ENCODE measurements around the gene PDE9A.

PDE9A gene

DNA sequence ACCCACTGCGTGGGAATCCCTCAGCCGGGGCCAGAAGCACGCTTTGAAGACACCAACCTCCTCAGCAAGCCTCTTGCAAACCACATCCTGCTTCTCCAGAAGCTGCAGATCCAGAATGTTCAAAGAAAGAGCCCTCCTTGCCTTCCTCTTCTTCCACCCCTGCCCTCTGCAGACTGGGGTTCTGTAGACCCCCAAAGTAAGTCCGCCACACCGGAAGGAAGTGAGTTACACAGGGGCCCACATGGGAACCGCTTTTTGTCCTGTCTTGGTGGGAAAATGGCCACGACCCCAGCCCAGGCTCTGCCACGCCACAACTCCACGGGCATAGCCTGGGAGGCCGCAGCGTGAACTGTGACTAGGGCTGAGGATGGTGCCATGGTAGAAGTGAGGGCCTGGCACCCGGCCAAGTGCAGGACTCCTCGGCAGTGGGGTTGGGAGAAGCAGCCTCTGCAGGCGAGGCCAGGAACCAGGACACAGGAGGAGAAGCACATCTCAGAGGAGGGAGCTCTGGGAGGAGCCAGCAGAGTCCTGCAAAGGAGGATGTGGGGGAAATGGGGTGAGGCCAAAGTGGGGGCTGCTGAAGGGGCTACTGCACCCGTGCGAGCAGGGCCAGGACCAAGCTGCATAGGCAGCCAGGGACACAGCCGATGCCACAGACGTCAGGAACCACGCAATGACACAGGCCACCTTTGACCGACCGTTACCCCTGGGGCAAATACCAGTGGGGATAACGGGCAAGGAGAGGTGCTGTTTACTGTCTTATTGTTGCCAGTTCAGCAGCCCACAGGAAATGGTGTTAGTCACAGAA lies 30.9 kb downstream of the PDE9A start:
- DNase-seq (ENCODE audit: low spot score) (no peak), FAIRE-seq (no peak)

DNA sequence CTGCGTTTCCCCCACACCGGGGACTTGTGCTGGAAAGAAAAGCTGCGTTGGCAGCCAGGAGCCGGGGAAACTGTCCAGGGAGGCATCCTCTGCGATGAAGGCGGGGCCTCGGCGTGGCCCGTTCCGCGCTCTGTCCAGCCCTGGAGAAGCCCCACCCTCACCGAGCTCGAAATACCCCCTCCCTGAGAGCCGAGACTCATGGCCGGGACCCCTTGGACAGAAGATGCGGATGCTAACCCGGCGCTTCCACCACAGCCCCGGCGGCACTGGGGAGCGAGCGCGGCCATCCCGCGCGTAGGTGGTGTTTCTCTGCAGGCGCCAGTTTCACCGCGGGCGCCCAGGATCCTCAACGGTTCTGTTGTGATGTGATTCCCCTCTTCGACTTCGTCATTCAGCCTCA lies 31.6 kb downstream of the PDE9A start:
- FAIRE-seq (no peak), DNase-seq (ENCODE audit: low spot score) (no peak)

DNA sequence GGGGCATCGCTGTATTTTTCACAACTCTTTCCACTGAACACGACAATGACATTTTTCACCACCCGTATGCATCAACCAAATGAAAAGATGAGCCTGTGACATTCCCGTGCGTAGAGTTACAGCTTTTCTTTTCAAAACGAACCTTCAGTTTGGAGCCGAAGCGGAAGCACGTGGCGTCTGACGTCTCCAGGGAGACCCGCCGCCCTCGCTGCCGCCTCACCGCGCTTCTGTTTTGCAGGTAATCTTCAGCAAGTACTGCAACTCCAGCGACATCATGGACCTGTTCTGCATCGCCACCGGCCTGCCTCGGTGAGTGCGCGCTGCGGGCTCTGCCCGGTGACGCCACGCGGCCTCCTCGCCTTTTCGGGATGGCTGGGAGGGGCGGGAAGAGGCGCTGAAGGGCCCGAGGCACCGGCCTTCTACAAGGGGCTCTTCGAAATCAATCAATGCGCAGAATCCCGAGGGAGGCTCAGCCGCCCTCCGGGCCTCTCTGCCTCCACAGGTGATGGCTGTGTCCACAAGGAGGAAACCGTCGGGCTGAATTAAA lies 32.6 kb downstream of the PDE9A start:
- no peak for DNase-seq (ENCODE audit: low spot score)
- no peak for FAIRE-seq

DNA sequence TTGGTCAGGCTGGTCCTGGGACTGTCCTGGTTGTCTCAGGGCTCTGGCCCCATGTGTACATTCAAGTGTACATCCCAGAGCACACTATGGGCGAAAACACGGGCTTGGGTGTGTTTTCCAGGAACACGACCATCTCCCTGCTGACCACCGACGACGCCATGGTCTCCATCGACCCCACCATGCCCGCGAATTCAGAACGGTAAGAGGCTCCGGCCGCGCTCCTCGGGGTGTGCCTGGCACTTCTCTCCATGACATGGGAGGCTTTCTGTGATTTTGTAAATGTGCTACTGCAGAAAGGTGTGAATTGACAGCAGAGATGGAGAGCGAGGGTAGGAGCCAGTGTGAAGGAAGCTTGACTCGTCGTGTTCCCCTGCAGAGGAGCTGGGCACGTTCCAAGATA lies 34.4 kb downstream of the PDE9A start:
- FAIRE-seq (no peak), DNase-seq (ENCODE audit: low spot score) (no peak)

DNA sequence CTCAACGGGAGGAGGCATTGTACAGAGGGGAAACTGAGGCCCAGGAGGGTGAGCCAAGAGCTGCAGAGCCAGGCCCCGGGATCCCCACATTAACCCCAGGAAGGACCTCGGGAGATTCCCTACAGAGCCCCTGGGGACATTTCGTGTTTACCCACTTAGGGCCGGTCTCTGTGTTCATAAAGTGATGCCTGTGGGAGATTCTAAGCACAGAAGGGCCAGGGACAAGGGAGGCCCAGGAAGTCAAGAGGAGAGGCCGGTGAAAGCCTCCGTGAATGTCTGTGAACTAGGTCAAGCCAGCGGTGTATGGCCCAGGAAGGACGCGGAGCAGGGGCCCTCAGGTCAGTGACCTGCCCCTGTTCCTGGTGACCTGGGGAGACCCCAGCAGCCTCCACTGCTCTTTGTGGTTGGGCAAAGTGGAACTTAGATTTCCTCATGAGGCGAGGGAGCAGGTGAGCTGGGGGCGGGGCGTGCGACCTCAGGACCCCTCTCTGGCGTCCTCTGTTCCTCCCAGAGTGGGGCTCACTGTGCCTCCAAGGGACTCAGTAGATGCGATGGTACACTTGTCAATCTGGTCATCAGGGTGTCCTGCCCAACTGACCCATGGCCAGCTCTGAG lies 34.9 kb downstream of the PDE9A start:
- FAIRE-seq: no peak
- DNase-seq (ENCODE audit: low spot score): no peak

DNA sequence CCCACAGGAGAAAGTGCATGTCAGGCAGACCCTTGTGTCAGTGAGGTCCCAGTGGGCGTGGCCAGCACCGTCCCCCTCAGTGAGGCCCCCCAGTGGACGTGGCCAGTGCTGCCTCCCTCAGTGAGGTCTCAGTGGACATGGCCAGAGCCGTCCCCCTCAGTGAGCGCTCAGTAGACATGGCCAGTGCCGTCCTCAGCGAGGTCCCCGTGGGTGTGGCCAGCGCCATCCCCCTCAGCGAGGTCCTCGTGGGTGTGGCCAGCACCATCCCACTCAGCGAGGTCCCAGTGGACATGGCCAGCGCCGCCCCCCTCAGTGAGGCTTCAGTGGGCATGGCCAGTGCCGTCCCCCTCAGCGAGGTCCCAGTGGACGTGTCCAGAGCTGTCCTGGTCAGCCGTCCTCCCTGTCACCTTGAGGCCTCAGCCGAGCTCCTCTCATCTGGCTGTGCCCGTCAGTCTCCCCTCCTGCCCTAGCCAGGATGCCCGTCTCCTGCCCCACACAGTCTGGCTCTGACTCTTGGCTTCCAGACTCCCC lies 35.5 kb downstream of the PDE9A start:
- no peak for DNase-seq (ENCODE audit: low spot score)
- no peak for FAIRE-seq

DNA sequence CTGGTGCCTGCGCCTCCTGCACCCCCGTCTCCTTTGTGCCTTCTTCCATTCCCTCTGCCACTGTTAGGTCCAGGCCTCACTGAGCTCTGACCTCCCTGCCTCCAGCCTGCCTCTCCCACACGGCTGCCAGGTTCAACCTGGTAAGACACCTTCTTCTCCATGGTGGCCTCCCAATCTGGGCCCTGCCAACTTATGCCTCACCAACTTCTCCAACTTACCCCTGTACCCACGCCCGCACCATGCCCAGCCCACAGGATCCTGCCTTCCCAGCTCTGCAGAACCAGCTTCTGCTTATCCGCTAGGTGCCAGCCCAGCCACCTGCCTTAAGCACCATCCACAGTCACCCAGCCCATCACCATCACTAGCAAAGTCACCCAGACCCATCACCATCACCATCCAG lies 37.2 kb downstream of the PDE9A start:
- no peak for DNase-seq (ENCODE audit: low spot score)
- no peak for FAIRE-seq

DNA sequence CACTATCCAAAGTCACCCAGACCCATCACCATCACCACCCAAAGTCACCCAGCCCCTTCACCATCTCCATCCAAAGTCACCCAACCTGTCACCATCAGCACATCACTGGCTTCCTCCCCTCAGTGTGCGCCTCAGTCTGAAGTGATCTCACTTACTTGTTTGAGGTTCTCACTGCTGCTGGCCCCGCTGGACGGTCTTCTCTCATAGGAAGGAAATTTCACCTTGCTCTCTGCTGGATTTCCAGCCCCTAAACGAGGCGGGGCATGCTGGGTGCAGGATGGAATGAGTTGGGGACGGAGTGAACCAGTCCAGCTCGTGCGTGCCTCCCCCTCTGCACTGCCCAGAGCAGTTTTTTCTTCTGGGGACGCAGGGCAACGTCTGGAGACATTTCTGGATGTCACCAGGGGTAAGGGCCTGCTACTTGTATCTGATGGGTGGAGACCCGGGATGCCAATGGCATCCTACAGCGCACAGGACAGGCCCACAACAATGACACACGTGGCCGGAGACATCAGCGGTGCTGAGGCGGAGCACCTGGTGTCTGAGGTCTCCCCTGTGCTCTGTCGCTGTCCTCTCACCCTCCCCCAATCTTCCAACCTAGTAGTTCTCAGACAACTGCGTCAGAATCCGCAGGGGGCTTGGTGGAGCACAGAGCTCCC lies 38.6 kb downstream of the PDE9A start:
- FAIRE-seq: no peak
- DNase-seq (ENCODE audit: low spot score): no peak

DNA sequence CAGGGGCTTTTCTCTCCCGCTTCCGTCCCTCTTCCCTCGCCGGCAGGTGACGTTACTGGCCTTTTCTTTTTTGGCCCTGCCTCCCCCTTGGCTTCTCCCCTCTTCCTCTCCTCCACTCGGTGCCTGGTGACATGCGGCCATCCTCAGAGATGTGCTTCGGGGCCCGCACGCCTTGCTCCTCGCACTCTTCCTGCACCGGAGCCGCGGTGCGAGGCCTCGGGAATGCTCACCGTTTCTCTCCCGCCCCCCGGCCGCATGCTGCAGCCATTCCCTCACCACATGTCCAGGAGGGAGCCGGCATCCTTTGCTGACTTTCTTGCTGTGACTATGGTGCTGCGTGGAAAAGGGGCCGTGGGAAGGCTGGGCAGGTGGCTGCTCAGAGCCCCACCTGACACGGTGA lies 39.3 kb downstream of the PDE9A start:
- DNase-seq (ENCODE audit: low spot score) (no peak), FAIRE-seq (no peak)

DNA sequence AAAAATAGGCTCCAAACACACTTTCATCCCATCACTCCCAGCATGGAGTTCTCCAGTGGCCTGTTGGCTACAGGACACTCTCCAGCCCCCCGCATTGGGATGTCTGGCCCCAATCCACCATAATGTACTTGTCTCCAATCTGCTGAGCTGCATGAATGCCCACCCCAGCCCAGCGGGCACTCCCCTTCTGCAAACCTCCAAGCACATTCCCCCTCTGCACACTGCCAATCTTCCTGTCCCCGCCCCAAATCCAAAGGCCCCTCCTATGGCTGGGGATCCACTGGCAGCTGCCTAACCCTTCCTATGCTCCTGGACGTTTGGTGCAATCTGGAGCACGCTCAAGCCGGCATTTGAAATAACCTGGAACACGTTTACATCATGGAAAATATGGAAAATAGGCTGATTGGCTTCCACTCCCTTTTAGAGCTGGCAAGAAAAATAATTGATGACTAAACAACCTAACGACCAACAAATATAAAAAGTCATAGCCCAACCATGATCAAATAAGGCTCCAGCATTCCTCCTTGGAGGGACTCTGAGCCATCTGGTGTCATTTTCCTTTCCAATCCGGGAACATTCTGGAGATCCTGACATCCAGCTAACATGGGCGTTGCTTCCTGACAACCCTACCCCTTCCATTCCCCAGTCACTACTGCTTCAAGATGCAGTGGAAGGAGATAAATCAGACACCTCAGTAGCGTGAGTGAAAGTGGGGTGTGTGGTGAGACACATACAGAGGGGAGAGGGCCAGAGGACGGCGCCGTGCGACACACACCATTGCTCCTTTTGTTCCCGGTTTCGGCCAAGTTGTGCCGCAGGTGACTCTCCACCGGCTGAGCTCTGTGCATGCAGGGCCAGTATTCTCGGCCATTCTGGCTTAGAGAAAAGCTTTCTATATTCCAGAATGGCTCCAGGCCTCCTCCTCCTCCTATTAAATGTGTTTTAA lies 41.6 kb downstream of the PDE9A start:
- DNase-seq (ENCODE audit: low spot score) (no peak), FAIRE-seq (no peak)

DNA sequence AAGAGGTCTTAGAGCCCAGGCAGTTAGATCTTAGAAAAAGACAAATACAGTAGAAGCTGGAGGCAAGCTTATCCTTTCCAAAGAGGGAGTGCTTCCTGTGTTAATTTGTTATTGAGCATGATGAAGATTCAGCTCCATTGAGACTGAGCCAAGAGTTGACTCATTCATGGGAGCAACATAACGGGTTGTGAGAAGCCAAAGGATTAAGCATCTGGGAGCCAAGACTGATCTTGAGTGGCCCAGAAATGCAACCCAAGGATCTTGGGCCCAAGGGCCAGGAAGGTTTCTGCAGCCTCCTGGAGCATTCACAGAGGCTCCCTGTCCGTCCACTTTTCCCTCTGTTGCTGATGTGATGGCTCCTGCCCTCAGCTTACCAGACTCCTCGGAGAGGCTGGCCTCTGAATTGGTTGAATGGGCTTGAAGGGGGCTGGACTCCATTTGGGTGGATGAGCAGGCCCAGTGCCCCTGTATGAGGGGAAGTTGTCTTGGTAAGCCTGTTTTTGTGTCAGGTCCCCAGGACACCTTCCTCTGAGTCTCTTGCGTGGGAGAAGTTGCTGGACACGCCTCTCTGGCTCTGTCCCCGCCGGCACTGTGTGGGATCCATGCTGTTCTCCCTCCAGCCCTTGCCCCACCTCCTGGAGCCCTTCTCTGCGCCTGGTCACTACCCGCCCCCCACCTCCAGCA lies 42.4 kb downstream of the PDE9A start:
- DNase-seq (ENCODE audit: low spot score): no peak
- no peak for FAIRE-seq

DNA sequence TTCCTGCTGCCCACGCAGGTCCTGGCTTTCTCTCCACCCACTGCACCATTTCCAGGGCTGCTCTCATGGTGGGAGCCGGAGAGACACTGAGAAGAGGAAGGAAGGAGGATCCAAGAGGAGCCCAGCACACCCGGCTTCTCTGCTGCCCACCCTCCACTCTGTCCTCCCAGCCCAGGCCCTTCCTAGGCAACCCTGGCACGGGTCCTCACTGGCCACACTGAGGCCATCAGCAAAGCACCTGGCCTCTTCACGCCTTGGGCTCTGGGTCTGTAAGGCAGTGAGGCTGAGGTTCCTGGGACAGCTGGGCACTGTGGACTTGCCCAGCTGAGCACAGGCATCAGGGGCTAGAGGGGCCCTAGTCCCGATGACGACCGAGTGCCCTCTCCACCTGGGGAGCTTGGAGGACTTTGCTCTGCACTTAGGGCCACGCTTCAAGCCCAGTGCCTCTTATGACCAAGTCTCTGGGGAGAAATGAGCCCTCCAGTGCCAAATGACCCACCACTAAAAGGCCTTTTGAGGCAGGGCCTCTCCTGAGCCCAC lies 43.1 kb downstream of the PDE9A start:
- FAIRE-seq (no peak), DNase-seq (ENCODE audit: low spot score) (no peak)

DNA sequence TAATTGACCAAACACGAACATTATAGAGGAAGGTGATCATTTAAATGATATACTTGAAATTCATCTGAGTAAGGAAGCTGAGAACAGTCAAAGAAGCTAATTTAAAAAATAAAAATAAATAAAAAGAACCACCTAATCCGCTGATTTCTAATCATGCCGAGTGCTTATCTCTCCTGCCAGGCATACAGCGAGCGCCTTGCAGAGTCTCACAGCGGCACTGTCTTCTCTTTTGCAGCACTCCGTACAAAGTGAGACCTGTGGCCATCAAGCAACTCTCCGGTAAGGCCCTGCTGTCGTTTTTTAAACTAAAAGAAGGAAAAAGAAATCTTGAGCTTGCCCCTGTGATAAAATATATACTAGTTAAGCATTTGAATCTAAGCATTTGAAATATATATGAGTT lies 45.3 kb downstream of the PDE9A start:
- DNase-seq (ENCODE audit: low spot score) (no peak), FAIRE-seq (no peak)

DNA sequence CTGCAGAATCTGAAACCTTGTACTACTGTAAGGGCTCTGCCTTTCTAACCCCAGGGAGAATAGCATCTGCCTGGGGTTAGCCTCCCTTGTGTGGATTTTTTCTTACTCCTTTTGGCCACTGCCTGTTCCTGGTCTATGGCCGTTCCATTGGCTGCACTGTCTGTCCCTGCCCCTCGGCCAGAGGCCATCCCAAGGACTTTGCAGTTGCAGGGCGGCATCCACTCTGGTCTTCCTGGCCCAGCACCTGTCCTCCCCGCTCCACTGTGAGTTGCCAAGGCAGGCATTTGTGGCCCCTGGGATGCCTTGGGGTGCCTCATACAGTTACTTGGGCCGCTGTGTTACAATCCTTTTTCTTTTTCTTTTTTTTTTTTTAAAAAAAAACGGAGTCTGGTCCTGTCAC lies 45.8 kb downstream of the PDE9A start:
- DNase-seq (ENCODE audit: low spot score) (no peak), FAIRE-seq (no peak)

DNA sequence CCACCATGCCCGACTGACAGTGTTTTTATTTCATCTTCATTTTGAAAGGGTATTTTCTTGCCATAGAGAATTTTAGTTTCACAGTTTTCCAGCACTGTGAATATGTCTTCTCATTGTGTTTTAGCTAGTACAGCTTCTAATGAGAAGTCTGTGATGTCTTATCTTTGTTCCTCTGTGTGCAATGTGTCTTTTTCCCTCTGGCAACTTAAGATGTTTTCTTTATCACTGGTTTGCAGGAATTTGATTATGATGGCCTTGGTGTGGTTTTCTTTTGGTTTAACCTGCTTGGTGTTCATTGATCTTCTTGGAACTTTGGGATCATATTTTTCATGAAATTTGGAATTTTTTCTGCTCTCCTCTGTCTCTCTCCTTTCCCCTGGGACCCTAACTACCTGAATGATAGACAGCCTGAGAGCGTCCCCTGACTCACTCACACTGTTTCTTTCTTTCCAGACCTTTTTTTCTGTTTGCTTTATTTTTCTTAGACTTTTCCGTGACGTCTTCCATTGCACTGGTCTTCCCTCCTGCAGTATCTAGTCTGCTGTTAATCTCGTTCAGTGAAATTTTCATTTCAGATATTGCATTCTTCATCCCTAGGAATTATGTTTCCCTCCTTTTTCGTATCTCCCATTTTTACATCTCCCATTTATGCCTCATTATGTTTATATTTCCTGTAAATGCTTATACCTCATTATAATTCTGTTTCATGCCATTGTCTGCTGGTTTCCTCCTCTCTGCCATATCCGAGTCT lies 48.5 kb downstream of the PDE9A start:
- DNase-seq (ENCODE audit: low spot score) (no peak), FAIRE-seq (no peak)

DNA sequence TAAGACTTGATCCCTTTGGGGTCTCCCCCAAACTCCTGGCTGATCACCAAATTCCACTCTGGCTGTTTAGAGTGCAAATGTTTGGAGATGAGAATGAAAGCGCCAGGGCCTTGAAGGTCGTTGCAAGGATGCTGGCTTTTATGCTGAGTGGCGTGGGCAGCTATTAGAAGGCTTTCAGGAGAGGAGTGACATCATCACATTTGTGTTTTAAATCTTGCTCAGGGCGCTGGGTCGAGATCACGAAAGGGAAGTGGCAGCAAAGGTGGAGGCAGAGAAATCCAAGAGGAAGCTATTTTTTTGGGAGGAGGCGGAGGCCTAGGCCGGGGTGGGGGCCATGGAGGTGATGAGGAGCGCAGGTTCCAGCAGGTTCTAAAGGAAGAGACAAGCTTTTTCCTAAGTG lies 49.3 kb downstream of the PDE9A start:
- FAIRE-seq (no peak), DNase-seq (ENCODE audit: low spot score) (no peak)

DNA sequence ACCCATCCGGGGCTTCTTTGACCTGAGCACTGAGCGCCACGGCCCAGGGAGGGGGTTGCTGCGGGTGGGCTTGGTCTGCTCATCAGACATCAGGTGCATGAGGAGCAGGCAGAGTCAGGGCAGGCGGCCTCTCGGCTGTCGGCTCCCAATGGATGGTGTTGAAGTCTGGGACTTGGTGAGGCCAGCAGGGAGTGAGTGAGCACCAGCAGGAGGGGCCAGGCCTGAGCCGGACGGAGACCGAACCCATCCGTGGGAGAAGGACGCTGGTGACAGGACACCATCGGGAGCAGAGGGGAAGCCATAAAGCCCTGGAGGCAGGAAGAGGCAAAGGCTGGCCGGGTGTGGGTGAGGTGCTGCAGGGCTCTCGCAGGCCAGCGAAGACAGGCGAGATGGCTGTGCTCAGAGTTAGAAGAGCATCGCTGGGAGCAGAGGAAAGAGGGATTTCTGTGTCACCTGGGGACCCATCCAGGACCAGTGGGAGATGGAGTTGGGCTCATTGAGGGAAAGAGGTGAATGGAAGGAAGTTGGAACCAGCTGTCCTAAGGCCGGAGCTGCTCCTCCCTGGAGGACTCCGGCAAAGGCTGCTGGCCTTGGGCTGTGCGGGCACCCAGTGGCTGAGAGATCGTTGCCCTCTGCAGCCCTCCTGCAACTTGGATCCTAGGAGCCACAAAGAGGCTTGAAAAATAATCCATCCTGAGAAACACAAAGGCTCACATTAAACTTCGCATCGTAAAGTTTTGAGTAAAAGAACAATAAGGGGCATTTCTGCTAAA lies 49.9 kb downstream of the PDE9A start:
- DNase-seq (ENCODE audit: low spot score) (no peak), FAIRE-seq (no peak)

DNA sequence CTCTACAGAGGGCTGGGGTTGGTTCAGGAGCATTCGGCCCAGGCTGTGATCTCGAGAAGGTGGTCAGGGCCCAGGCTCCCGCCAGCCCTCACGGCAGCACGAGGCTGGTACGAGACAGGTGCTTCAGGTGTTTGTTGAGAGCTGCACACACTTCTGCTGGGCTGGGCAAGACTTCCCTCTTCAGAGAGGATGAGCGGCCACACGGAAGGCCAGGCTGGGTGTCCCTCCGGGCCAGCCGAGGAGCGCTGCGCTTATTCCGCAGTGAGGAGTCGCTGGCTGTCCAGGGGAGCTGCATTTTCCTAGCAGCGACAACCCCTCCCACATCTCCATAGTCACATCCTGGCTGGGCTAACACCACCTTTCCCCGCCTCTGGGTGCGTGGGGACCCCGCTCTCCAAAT lies 50.5 kb downstream of the PDE9A start:
- FAIRE-seq (no peak), DNase-seq (ENCODE audit: low spot score) (no peak)

DNA sequence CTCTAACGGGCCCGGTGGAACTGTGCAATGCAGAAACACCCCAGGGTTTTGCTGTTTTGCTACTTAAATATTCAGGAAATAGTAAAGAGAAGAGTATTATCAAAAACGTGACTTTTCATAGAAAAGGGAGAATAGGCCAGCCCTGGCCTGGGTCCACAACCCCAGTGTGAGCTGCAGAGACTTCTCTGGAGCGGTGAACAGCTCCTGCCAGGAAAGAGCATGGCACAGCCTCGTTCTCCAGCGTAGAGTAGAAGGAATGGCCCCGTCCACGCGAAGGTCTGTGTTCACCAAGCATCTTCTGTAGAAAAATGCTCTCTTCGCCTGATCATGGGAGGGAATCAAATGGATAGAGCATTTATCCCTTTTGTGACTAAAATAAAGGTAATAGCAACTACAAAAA lies 51.4 kb downstream of the PDE9A start:
- DNase-seq (ENCODE audit: low spot score): no peak
- FAIRE-seq: no peak

Measured in RCC 7860 (cell line).